ENCODE measurements around the gene LSM14B.

LSM14B gene

GRCh38 chr20:62137092-62137384 lies 14.8 kb downstream of the LSM14B start:
- Histone ChIP-seq H2BK12ac (ENCODE audit: low read length in 2 of 2) (no peak overlapping the region), H3K4me1 (ENCODE audit: control insufficient read depth, insufficient read depth, low read depth, low read length) (peaks cover 18% of the 10 kb centered on the region), H3K9me3 (ENCODE audit: control insufficient read depth, low read length) (no peaks in the 10 kb centered on the region), H3K14ac (ENCODE audit: low read length in 2 of 2) (no peak overlapping the region), H3K27me3 (ENCODE audit: control insufficient read depth in 1 of 2, insufficient read depth in 1 of 2, low read length in 2 of 2) (no peaks in the 10 kb centered on the region), H2BK5ac (ENCODE audit: low read depth, low read length, poor library complexity, severe bottlenecking) (no peak overlapping the region), H4K8ac (ENCODE audit: low read length) (no peak overlapping the region), H3K79me1 (replicated peaks; ENCODE audit: low read length, poor library complexity, severe bottlenecking) (peaks cover 35% of the 10 kb centered on the region), H2BK15ac (ENCODE audit: low read depth, poor library complexity, severe bottlenecking) (no peak overlapping the region), H3K4ac (ENCODE audit: low read depth in 1 of 2, low read length in 2 of 2) (no peak overlapping the region), H3K27ac (ENCODE audit: low read length, poor library complexity, severe bottlenecking) (no peak overlapping the region), H2AFZ (ENCODE audit: low read depth, low read length) (no peak overlapping the region), H3K4me3 (ENCODE audit: insufficient read depth in 1 of 2, low read depth in 1 of 2, low read length in 2 of 2) (no peak overlapping the region), H3K23ac (ENCODE audit: low read length in 2 of 2) (no peak overlapping the region), H4K91ac (ENCODE audit: low read length) (no peak overlapping the region), H3K4me2 (ENCODE audit: low read length, poor library complexity, severe bottlenecking) (no peak overlapping the region), H2AK5ac (ENCODE audit: low read length, severe bottlenecking) (no peak overlapping the region), H2BK120ac (ENCODE audit: low read depth, low read length) (no peak overlapping the region), H3K18ac (ENCODE audit: low read depth in 1 of 2, low read length in 2 of 2) (no peak overlapping the region), H3K36me3 (ENCODE audit: control insufficient read depth in 1 of 2, insufficient read depth in 2 of 2, low read depth in 1 of 2, low read length in 2 of 2) (peaks cover 77 to 84% of the 10 kb centered on the region in 2 experiments), H3K9ac (ENCODE audit: low read length) (no peak overlapping the region)
- no peak for DNase-seq
- 93% methylated on average over 6 of the region's 6 CpGs for WGBS

GRCh38 chr20:62137478-62138203 lies 15.4 kb downstream of the LSM14B start:
- no peak overlapping the region for H2BK5ac ChIP-seq (ENCODE audit: low read depth, low read length, poor library complexity, severe bottlenecking)
- DNase-seq = no peak
- H3K9me3 ChIP-seq (ENCODE audit: control insufficient read depth, low read length) = no peaks in the 10 kb centered on the region
- no peak overlapping the region for H3K4me3 ChIP-seq (ENCODE audit: insufficient read depth in 1 of 2, low read depth in 1 of 2, low read length in 2 of 2)
- no peak overlapping the region for H2AFZ ChIP-seq (ENCODE audit: low read depth, low read length)
- H3K36me3 ChIP-seq (ENCODE audit: control insufficient read depth in 1 of 2, insufficient read depth in 2 of 2, low read depth in 1 of 2, low read length in 2 of 2) = peaks cover 71 to 78% of the 10 kb centered on the region in 2 experiments
- no peak overlapping the region for H4K91ac ChIP-seq (ENCODE audit: low read length)
- H3K14ac ChIP-seq (ENCODE audit: low read length in 2 of 2) = no peak overlapping the region
- no peaks in the 10 kb centered on the region for H3K27me3 ChIP-seq (ENCODE audit: control insufficient read depth in 1 of 2, insufficient read depth in 1 of 2, low read length in 2 of 2)
- 96% methylated on average over 8 of the region's 8 CpGs for WGBS
- H2BK15ac ChIP-seq (ENCODE audit: low read depth, poor library complexity, severe bottlenecking) = no peak overlapping the region
- no peak overlapping the region for H3K18ac ChIP-seq (ENCODE audit: low read depth in 1 of 2, low read length in 2 of 2)
- no peak overlapping the region for H3K4ac ChIP-seq (ENCODE audit: low read depth in 1 of 2, low read length in 2 of 2)
- H3K27ac ChIP-seq (ENCODE audit: low read length, poor library complexity, severe bottlenecking) = no peak overlapping the region
- no peak overlapping the region for H2BK12ac ChIP-seq (ENCODE audit: low read length in 2 of 2)
- peaks cover 18% of the 10 kb centered on the region for H3K4me1 ChIP-seq (ENCODE audit: control insufficient read depth, insufficient read depth, low read depth, low read length)
- H3K9ac ChIP-seq (ENCODE audit: low read length) = no peak overlapping the region
- H2AK5ac ChIP-seq (ENCODE audit: low read length, severe bottlenecking) = no peak overlapping the region
- H3K79me1 ChIP-seq (replicated peaks; ENCODE audit: low read length, poor library complexity, severe bottlenecking) = peaks cover 29% of the 10 kb centered on the region
- H3K23ac ChIP-seq (ENCODE audit: low read length in 2 of 2) = no peak overlapping the region
- no peak overlapping the region for H2BK120ac ChIP-seq (ENCODE audit: low read depth, low read length)
- H4K8ac ChIP-seq (ENCODE audit: low read length) = no peak overlapping the region
- no peak overlapping the region for H3K4me2 ChIP-seq (ENCODE audit: low read length, poor library complexity, severe bottlenecking)

- 89% methylated on average over 11 of the region's 11 CpGs for WGBS
- Histone ChIP-seq H3K23ac (ENCODE audit: low read length in 2 of 2) (no peak overlapping the region), H3K4me2 (ENCODE audit: low read length, poor library complexity, severe bottlenecking) (no peak overlapping the region), H3K27me3 (ENCODE audit: control insufficient read depth in 1 of 2, insufficient read depth in 1 of 2, low read length in 2 of 2) (no peaks in the 10 kb centered on the region), H3K79me1 (replicated peaks; ENCODE audit: low read length, poor library complexity, severe bottlenecking) (peaks cover 24% of the 10 kb centered on the region), H2AK5ac (ENCODE audit: low read length, severe bottlenecking) (no peak overlapping the region), H2BK15ac (ENCODE audit: low read depth, poor library complexity, severe bottlenecking) (no peak overlapping the region), H3K9ac (ENCODE audit: low read length) (no peak overlapping the region), H3K27ac (ENCODE audit: low read length, poor library complexity, severe bottlenecking) (no peak overlapping the region), H3K4me1 (ENCODE audit: control insufficient read depth, insufficient read depth, low read depth, low read length) (peaks cover 14% of the 10 kb centered on the region), H4K8ac (ENCODE audit: low read length) (no peak overlapping the region), H3K4ac (ENCODE audit: low read depth in 1 of 2, low read length in 2 of 2) (no peak overlapping the region), H2BK12ac (ENCODE audit: low read length in 2 of 2) (no peak overlapping the region), H2AFZ (ENCODE audit: low read depth, low read length) (no peak overlapping the region), H4K91ac (ENCODE audit: low read length) (no peak overlapping the region), H3K36me3 (ENCODE audit: control insufficient read depth in 1 of 2, insufficient read depth in 2 of 2, low read depth in 1 of 2, low read length in 2 of 2) (peaks cover 65 to 72% of the 10 kb centered on the region in 2 experiments), H3K4me3 (ENCODE audit: insufficient read depth in 1 of 2, low read depth in 1 of 2, low read length in 2 of 2) (no peak overlapping the region), H3K18ac (ENCODE audit: low read depth in 1 of 2, low read length in 2 of 2) (no peak overlapping the region), H3K14ac (ENCODE audit: low read length in 2 of 2) (no peak overlapping the region), H2BK120ac (ENCODE audit: low read depth, low read length) (no peak overlapping the region), H3K9me3 (ENCODE audit: control insufficient read depth, low read length) (no peaks in the 10 kb centered on the region), H2BK5ac (ENCODE audit: low read depth, low read length, poor library complexity, severe bottlenecking) (no peak overlapping the region)
- no peak for DNase-seq
These were observed 15.9 kb downstream of the LSM14B start for GRCh38 chr20:62138204-62138543.

- no peak overlapping the region for H2BK15ac ChIP-seq (ENCODE audit: low read depth, poor library complexity, severe bottlenecking)
- no peak for DNase-seq
- no peak overlapping the region for H2AFZ ChIP-seq (ENCODE audit: low read depth, low read length)
These were observed 16.6 kb downstream of the LSM14B start for GRCh38 chr20:62138912-62139311.

More at GRCh38 chr20:62138912-62139311, 16.6 kb downstream of the LSM14B start:
- Histone ChIP-seq H2AK5ac (ENCODE audit: low read length, severe bottlenecking) (no peak overlapping the region), H3K4ac (ENCODE audit: low read depth in 1 of 2, low read length in 2 of 2) (no peak overlapping the region), H2BK120ac (ENCODE audit: low read depth, low read length) (no peak overlapping the region), H2BK12ac (ENCODE audit: low read length in 2 of 2) (no peak overlapping the region), H3K36me3 (ENCODE audit: control insufficient read depth in 1 of 2, insufficient read depth in 2 of 2, low read depth in 1 of 2, low read length in 2 of 2) (peaks cover 58 to 65% of the 10 kb centered on the region in 2 experiments), H3K4me2 (ENCODE audit: low read length, poor library complexity, severe bottlenecking) (no peak overlapping the region), H4K91ac (ENCODE audit: low read length) (no peak overlapping the region), H3K4me3 (ENCODE audit: insufficient read depth in 1 of 2, low read depth in 1 of 2, low read length in 2 of 2) (no peak overlapping the region), H3K9ac (ENCODE audit: low read length) (no peak overlapping the region), H3K79me1 (replicated peaks; ENCODE audit: low read length, poor library complexity, severe bottlenecking) (peaks cover 19% of the 10 kb centered on the region), H3K27me3 (ENCODE audit: control insufficient read depth in 1 of 2, insufficient read depth in 1 of 2, low read length in 2 of 2) (no peaks in the 10 kb centered on the region), H3K14ac (ENCODE audit: low read length in 2 of 2) (no peak overlapping the region), H3K23ac (ENCODE audit: low read length in 2 of 2) (no peak overlapping the region), H4K8ac (ENCODE audit: low read length) (no peak overlapping the region), H3K18ac (ENCODE audit: low read depth in 1 of 2, low read length in 2 of 2) (no peak overlapping the region), H2BK5ac (ENCODE audit: low read depth, low read length, poor library complexity, severe bottlenecking) (no peak overlapping the region), H3K4me1 (ENCODE audit: control insufficient read depth, insufficient read depth, low read depth, low read length) (peaks cover 12% of the 10 kb centered on the region), H3K9me3 (ENCODE audit: control insufficient read depth, low read length) (no peaks in the 10 kb centered on the region), H3K27ac (ENCODE audit: low read length, poor library complexity, severe bottlenecking) (no peak overlapping the region)
- 97% methylated on average over 10 of the region's 10 CpGs for WGBS
